Muscle layer of duodenum (tissue), 2 donors: Measurements from ENCODE around the gene COQ7.

Source experiments
- H3K27ac ChIP-seq: one replicate; pipeline ENCODE4 v1.7.0; 2013; ENCODE audit warnings: mild to moderate bottlenecking, low read length
- H3K27me3 ChIP-seq: one replicate; pipeline ENCODE4 v1.7.0; 2013; ENCODE audit warnings: low read depth, mild to moderate bottlenecking, control low read depth, low read length
- H3K36me3 ChIP-seq, 2 donors: one replicate each; pipeline ENCODE4 v1.7.0; 2013; ENCODE audit warnings: low read length in 2 of 2, control low read depth in 1 of 2, mild to moderate bottlenecking in 1 of 2; ENCODE audit not compliant: insufficient read depth in 2 of 2, control insufficient read depth in 1 of 2
- H3K4me1 ChIP-seq, 2 donors: one replicate each; pipeline ENCODE4 v1.7.0; 2013; ENCODE audit warnings: low read length in 2 of 2, mild to moderate bottlenecking in 2 of 2, control low read depth in 1 of 2, moderate library complexity in 1 of 2; ENCODE audit not compliant: insufficient read depth in 2 of 2, control insufficient read depth in 1 of 2
- H3K4me3 ChIP-seq, 2 donors: one replicate each; pipeline ENCODE4 v1.7.0; 2013; ENCODE audit warnings: low read length in 2 of 2, low read depth in 1 of 2, mild to moderate bottlenecking in 1 of 2
- H3K9me3 ChIP-seq, 2 donors: one replicate each; pipeline ENCODE4 v1.7.0; 2013; ENCODE audit warnings: low read length in 2 of 2, control low read depth in 1 of 2, mild to moderate bottlenecking in 1 of 2; ENCODE audit not compliant: control insufficient read depth in 1 of 2
- donor health status: healthy.

Gene COQ7

GRCh38 chr16:19102187-19102872 lies 34.9 kb downstream of the COQ7 start:
- Histone ChIP-seq H3K9me3 (peaks cover 0 to 10% of the 10 kb centered on the region in 2 donors), H3K27me3 (no peaks in the 10 kb centered on the region), H3K4me1 (no peaks in the 10 kb centered on the region), H3K36me3 (no peaks in the 10 kb centered on the region), H3K27ac (no peak overlapping the region), H3K4me3 (no peak overlapping the region)

- Histone ChIP-seq H3K27me3 (no peaks in the 10 kb centered on the region), H3K9me3 (peaks cover 0 to 5% of the 10 kb centered on the region in 2 donors), H3K36me3 (no peaks in the 10 kb centered on the region), H3K4me3 (no peak overlapping the region), H3K27ac (no peak overlapping the region), H3K4me1 (no peaks in the 10 kb centered on the region)
Measured at GRCh38 chr16:19104607-19105006, 37.2 kb downstream of the COQ7 start.

GRCh38 chr16:19105131-19105530 lies 37.7 kb downstream of the COQ7 start:
- H3K4me1 ChIP-seq = no peaks in the 10 kb centered on the region
- H3K4me3 ChIP-seq = no peak overlapping the region
- peaks cover 0 to 3% of the 10 kb centered on the region in 2 donors for H3K9me3 ChIP-seq
- no peaks in the 10 kb centered on the region for H3K27me3 ChIP-seq
- no peaks in the 10 kb centered on the region for H3K36me3 ChIP-seq
- no peak overlapping the region for H3K27ac ChIP-seq

- Histone ChIP-seq H3K9me3 (no peaks in the 10 kb centered on the region), H3K4me1 (no peaks in the 10 kb centered on the region), H3K27ac (no peak overlapping the region), H3K4me3 (no peak overlapping the region), H3K36me3 (no peaks in the 10 kb centered on the region), H3K27me3 (no peaks in the 10 kb centered on the region)
Measured at GRCh38 chr16:19105891-19106624, 38.6 kb downstream of the COQ7 start.

GRCh38 chr16:19106625-19107020 lies 39.2 kb downstream of the COQ7 start:
- no peaks in the 10 kb centered on the region for H3K4me1 ChIP-seq
- H3K36me3 ChIP-seq = no peaks in the 10 kb centered on the region
- H3K27ac ChIP-seq = no peak overlapping the region
- no peaks in the 10 kb centered on the region for H3K27me3 ChIP-seq
- H3K9me3 ChIP-seq = no peaks in the 10 kb centered on the region
- H3K4me3 ChIP-seq = no peak overlapping the region

- Histone ChIP-seq H3K4me3 (no peak overlapping the region), H3K27ac (no peak overlapping the region), H3K4me1 (no peaks in the 10 kb centered on the region), H3K27me3 (no peaks in the 10 kb centered on the region), H3K36me3 (no peaks in the 10 kb centered on the region), H3K9me3 (no peaks in the 10 kb centered on the region)
Measured at GRCh38 chr16:19108409-19109287, 41.2 kb downstream of the COQ7 start.

GRCh38 chr16:19109288-19109664 lies 41.9 kb downstream of the COQ7 start:
- no peaks in the 10 kb centered on the region for H3K4me1 ChIP-seq
- no peaks in the 10 kb centered on the region for H3K27me3 ChIP-seq
- no peak overlapping the region for H3K4me3 ChIP-seq
- no peaks in the 10 kb centered on the region for H3K36me3 ChIP-seq
- no peaks in the 10 kb centered on the region for H3K9me3 ChIP-seq
- H3K27ac ChIP-seq = no peak overlapping the region

GRCh38 chr16:19110537-19111360 lies 43.3 kb downstream of the COQ7 start:
- Histone ChIP-seq H3K4me3 (no peak overlapping the region), H3K27me3 (no peaks in the 10 kb centered on the region), H3K4me1 (peaks cover 3 to 9% of the 10 kb centered on the region in 2 donors), H3K27ac (no peak overlapping the region), H3K36me3 (no peaks in the 10 kb centered on the region), H3K9me3 (no peaks in the 10 kb centered on the region)

- Histone ChIP-seq H3K36me3 (peaks cover 0 to 1% of the 10 kb centered on the region in 2 donors), H3K4me3 (no peak overlapping the region), H3K4me1 (peaks cover 6 to 21% of the 10 kb centered on the region in 2 donors), H3K27me3 (no peaks in the 10 kb centered on the region), H3K27ac (no peak overlapping the region), H3K9me3 (no peaks in the 10 kb centered on the region)
Measured at GRCh38 chr16:19112099-19112407, 44.6 kb downstream of the COQ7 start.

- Histone ChIP-seq H3K27me3 (no peaks in the 10 kb centered on the region), H3K9me3 (no peaks in the 10 kb centered on the region), H3K4me3 (peak within 1 kb of the TSS; percentile 60 to 78), H3K4me1 (peaks cover 13 to 35% of the 10 kb centered on the region in 2 donors), H3K27ac (peak within 1 kb of the TSS; percentile 71), H3K36me3 (peaks cover 0 to 7% of the 10 kb centered on the region in 2 donors)
Measured at GRCh38 chr16:19113577-19114358, 46.4 kb downstream of the COQ7 start, which contains the start of gene ITPRIPL2. Gene ITPRIPL2, plus strand, starts transcription at chr16:19113964. Its CDS starts 498 bp downstream, at chr16:19114462.
